CD14-positive monocyte (primary cell): Measurements from ENCODE around the gene PTPRN2. TPM values are rescaled to one million over a fixed set of nuclear protein-coding genes. Genes with fewer than 3 reads are reported as not detected.

Experiments used
- DNase-seq, 3 donors: peaks; one replicate each; pipeline ENCODE4 v3.0.0-alpha.2; 2011 to 2022
- H2AFZ ChIP-seq: 2 replicates; pipeline ENCODE4 v1.6.0; 2012; ENCODE audit warnings: mild to moderate bottlenecking, low read depth, low read length, inconsistent platforms; ENCODE audit not compliant: insufficient read depth, poor library complexity, severe bottlenecking
- H3K27ac ChIP-seq, 2 donors: 1 replicate in 1 of 2; 2 replicates in 1 of 2; pipeline ENCODE4 v1.5.1; 2012 to 2013; ENCODE audit warnings: low read length in 2 of 2, control low read depth in 1 of 2, inconsistent platforms in 1 of 2, low read depth in 1 of 2, mild to moderate bottlenecking in 1 of 2
- H3K27me3 ChIP-seq, 2 donors: one replicate each; pipeline versions ENCODE4 v1.6.0 to v1.6.1; 2011 to 2013; ENCODE audit warnings: low read length in 2 of 2; ENCODE audit not compliant: control insufficient read depth in 2 of 2, insufficient read depth in 2 of 2
- H3K36me3 ChIP-seq, 2 donors: replicated peaks in 1 of 2; 1 replicate in 1 of 2; 2 replicates in 1 of 2; pipeline versions ENCODE4 v1.5.1 to v1.6.1; 2012 to 2013; ENCODE audit warnings: low read length in 2 of 2, control low read depth in 1 of 2, inconsistent platforms in 1 of 2, mild to moderate bottlenecking in 1 of 2; ENCODE audit not compliant: insufficient read depth in 2 of 2, control insufficient read depth in 1 of 2
- H3K4me1 ChIP-seq, 2 donors: 1 replicate in 1 of 2; 2 replicates in 1 of 2; pipeline versions ENCODE4 v1.5.1 to v1.6.1; 2012 to 2013; ENCODE audit warnings: low read length in 2 of 2, control low read depth in 1 of 2, inconsistent platforms in 1 of 2, mild to moderate bottlenecking in 1 of 2, moderate library complexity in 1 of 2; ENCODE audit not compliant: insufficient read depth in 2 of 2, control insufficient read depth in 1 of 2
- H3K4me2 ChIP-seq: replicated peaks from 2 replicates; pipeline ENCODE3; 2012; ENCODE audit warnings: low read length, moderate library complexity, mild to moderate bottlenecking; ENCODE audit not compliant: poor library complexity, severe bottlenecking; ENCODE audit errors: extremely low read depth
- H3K4me3 ChIP-seq, 3 experiments: fragments of 200-600 bp in 1 of 3; sonication (generic) in 1 of 3; replicated peaks in 1 of 3; 1 replicate in 2 of 3; 2 replicates in 1 of 3; pipeline ENCODE4 v1.5.1; 2011 to 2013; ENCODE audit warnings: low read length in 3 of 3, mild to moderate bottlenecking in 3 of 3, control low read depth in 2 of 3, low read depth in 2 of 3, inconsistent platforms in 1 of 3, moderate library complexity in 1 of 3
- H3K79me2 ChIP-seq: 2 replicates; pipeline ENCODE4 v1.6.0; 2012; ENCODE audit warnings: mild to moderate bottlenecking, control low read depth, inconsistent platforms, low read length, moderate library complexity; ENCODE audit not compliant: insufficient read depth
- H3K9ac ChIP-seq: 2 replicates; pipeline ENCODE4 v1.6.0; 2017; ENCODE audit warnings: low read length, mild to moderate bottlenecking; ENCODE audit not compliant: insufficient read depth, poor library complexity, severe bottlenecking
- H3K9me3 ChIP-seq, 2 donors: replicated peaks in 1 of 2; 1 replicate in 1 of 2; 2 replicates in 1 of 2; pipeline versions ENCODE4 v1.5.1 to v1.6.1; 2012 to 2013; ENCODE audit warnings: low read length in 2 of 2, control low read depth in 1 of 2; ENCODE audit not compliant: control insufficient read depth in 1 of 2, insufficient read depth in 1 of 2
- H4K20me1 ChIP-seq: 2 replicates; pipeline ENCODE4 v1.6.0; 2012; ENCODE audit warnings: mild to moderate bottlenecking, low read length, control low read depth, moderate library complexity; ENCODE audit not compliant: insufficient read depth
- H3K27ac Mint-ChIP-seq, 7 donors: one replicate each; pipeline ENCODE4 v1.8.0; 2020; ENCODE audit warnings: mild to moderate bottlenecking in 7 of 7, mixed read lengths in 7 of 7, moderate library complexity in 6 of 7, inconsistent platforms in 2 of 7
- H3K27me3 Mint-ChIP-seq, 3 donors: one replicate each; pipeline ENCODE4 v1.8.0; 2021 to 2022; ENCODE audit warnings: low read depth in 3 of 3, mild to moderate bottlenecking in 3 of 3, mixed read lengths in 3 of 3, moderate library complexity in 3 of 3, inconsistent platforms in 1 of 3
- H3K36me3 Mint-ChIP-seq, 2 donors: one replicate each; pipeline ENCODE4 v1.8.0; 2020; ENCODE audit warnings: mixed read lengths in 2 of 2, inconsistent platforms in 1 of 2, mild to moderate bottlenecking in 1 of 2
- H3K4me1 Mint-ChIP-seq: one replicate; pipeline ENCODE4 v1.8.0; 2020; ENCODE audit warnings: mild to moderate bottlenecking, mixed read lengths
- H3K4me3 Mint-ChIP-seq, 2 donors: one replicate each; pipeline ENCODE4 v1.8.0; 2020; ENCODE audit warnings: mild to moderate bottlenecking in 2 of 2, mixed read lengths in 2 of 2, moderate library complexity in 1 of 2
- H3K9me3 Mint-ChIP-seq, 7 donors: one replicate each; pipeline ENCODE4 v1.8.0; 2020 to 2022; ENCODE audit warnings: mixed read lengths in 7 of 7, mild to moderate bottlenecking in 6 of 7, moderate library complexity in 6 of 7, inconsistent platforms in 2 of 7
- WGBS: methylation state at CpG from one replicate; pipeline ENCODE4 v1.1.5; 2013; ENCODE audit warnings: missing lambda C conversion rate; ENCODE audit not compliant: insufficient coverage; 5-methylcytosine and 5-hydroxymethylcytosine counted together
- intact Hi-C, 2 donors: fragments of 100-400 bp; cut with micrococcal nuclease; formaldehyde crosslinking; loops; one replicate each; pipeline versions ENCODE4 v1.15.0 to v1.15.1; 2023
- polyA plus RNA-seq, 3 donors: library from polyadenylated mRNA; depleted of rRNA in 1 of 3; unstranded in 2 of 3; stranded (reverse) in 1 of 3; fragments of 300-500 nt in 2 of 3; fragments of >200 nt in 1 of 3; fragmentation: Illumina TruSeq in 2 of 3; gene quantifications; 1 replicate in 2 of 3; 2 replicates in 1 of 3; pipeline ENCODE4 v1.2.3, GENCODE V29; 2012 to 2021
- TF ChIP-seq, protein P1 (sequence below): fragments of 200-600 bp; IDR thresholded peaks from one replicate; pipeline ENCODE4 v1.8.0; 2022; ENCODE audit warnings: antibody characterized with exemption, mild to moderate bottlenecking

Gene PTPRN2
- polyA plus RNA-seq, 3 donors = 0.25 to 1.4 (median 0.97) TPM

DNA sequence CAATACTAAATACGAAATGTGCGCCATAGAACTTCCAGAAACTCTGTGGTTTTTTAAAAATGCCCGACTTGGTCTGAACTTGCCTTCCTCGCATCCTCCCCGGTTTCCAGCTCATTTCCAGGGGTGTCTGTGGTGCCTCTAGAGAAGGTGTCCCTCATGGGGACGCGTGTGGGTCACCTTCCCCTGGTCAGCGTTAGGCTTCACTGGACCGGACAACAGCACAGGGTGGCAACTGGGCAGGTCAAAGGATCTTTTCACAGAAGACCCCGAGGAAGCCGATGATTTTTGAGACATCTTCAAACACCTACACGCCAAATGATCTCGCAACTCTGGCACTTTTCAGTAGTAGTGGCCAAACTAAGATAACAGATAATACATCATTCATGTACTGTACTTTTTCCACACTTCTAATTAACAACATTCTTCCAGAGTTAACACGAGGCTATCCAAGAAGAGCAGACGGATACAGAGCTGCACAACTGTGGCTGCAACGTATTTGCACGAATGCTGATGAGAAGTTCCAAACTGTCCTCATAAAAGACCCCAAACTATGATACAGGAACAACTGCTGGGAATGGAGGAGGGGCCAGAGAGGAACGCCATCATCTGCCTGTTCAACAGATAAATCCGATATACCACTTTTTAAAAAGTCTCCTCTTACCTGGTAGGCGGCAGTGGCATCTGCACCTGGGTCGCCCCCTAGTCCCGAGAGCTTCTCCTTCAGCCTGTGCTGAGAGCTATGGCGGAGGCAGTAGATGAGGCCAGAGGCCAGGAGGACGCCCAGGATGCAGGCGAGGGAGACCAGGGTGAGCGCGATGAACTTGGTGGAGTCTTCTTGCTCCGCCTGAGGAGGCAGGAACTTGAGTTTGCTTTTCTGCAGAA lies 905.3 kb downstream of the PTPRN2 start:
- Histone ChIP-seq H3K27ac (no peak overlapping the region), H3K4me1 (no peaks in the 10 kb centered on the region), H3K9ac (no peak overlapping the region), H3K4me3 (no peak overlapping the region), H3K4me2 (no peak overlapping the region), H3K79me2 (no peaks in the 10 kb centered on the region), H3K9me3 (peaks cover 0 to 22% of the 10 kb centered on the region in 2 donors), H3K27me3 (peaks cover 72 to 89% of the 10 kb centered on the region in 2 donors), H3K36me3 (no peaks in the 10 kb centered on the region), H4K20me1 (no peaks in the 10 kb centered on the region), H2AFZ (no peak overlapping the region)
- DNase-seq = no peak
- peaks cover 82 to 97% (median 85%) of the 10 kb centered on the region in 3 donors for H3K27me3 Mint-ChIP-seq
- 56% methylated on average over 21 of the region's 28 CpGs for WGBS
- H3K4me3 Mint-ChIP-seq = peak overlapping the region in 1 of 2 donors; percentile 70
- TF ChIP-seq, protein P1, sequence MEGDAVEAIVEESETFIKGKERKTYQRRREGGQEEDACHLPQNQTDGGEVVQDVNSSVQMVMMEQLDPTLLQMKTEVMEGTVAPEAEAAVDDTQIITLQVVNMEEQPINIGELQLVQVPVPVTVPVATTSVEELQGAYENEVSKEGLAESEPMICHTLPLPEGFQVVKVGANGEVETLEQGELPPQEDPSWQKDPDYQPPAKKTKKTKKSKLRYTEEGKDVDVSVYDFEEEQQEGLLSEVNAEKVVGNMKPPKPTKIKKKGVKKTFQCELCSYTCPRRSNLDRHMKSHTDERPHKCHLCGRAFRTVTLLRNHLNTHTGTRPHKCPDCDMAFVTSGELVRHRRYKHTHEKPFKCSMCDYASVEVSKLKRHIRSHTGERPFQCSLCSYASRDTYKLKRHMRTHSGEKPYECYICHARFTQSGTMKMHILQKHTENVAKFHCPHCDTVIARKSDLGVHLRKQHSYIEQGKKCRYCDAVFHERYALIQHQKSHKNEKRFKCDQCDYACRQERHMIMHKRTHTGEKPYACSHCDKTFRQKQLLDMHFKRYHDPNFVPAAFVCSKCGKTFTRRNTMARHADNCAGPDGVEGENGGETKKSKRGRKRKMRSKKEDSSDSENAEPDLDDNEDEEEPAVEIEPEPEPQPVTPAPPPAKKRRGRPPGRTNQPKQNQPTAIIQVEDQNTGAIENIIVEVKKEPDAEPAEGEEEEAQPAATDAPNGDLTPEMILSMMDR = no peak
- H3K27ac Mint-ChIP-seq = no peak overlapping the region
- H3K4me1 Mint-ChIP-seq = no peaks in the 10 kb centered on the region
- peaks cover 0 to 1% of the 10 kb centered on the region in 2 donors for H3K36me3 Mint-ChIP-seq
- intact Hi-C loops = no loop called here
- peaks cover 0 to 6% (median 3%) of the 10 kb centered on the region in 7 donors for H3K9me3 Mint-ChIP-seq

DNA sequence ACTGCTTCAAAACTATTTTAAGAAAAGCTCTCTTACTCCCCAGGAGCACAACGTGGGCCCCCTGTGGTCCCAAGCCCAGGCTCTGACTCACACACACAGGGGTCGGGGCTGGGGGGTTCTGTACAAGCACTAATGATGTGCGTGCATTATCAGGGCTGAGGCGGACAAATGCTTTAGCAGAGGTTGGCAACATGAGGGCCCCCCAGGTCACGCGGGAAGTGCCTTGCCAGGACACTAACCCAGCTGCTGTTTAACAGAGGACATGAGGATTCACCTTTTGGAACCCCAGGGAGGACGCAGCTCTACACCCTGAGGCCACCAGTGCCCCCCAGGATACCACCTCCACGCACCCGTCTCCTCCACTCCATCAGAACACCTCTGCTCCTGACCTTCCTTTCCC lies 908.0 kb downstream of the PTPRN2 start:
- Histone ChIP-seq H2AFZ (no peak overlapping the region), H3K27ac (no peak overlapping the region), H3K9ac (no peak overlapping the region), H3K27me3 (peaks cover 59 to 80% of the 10 kb centered on the region in 2 donors), H3K4me1 (no peaks in the 10 kb centered on the region), H4K20me1 (no peaks in the 10 kb centered on the region), H3K9me3 (peaks cover 0 to 22% of the 10 kb centered on the region in 2 donors), H3K4me3 (no peak overlapping the region), H3K4me2 (no peak overlapping the region), H3K36me3 (no peaks in the 10 kb centered on the region), H3K79me2 (no peaks in the 10 kb centered on the region)
- TF ChIP-seq, protein P1 = no peak
- Mint-ChIP-seq H3K4me3 (peak overlapping the region in 1 of 2 donors; percentile 69), H3K9me3 (peaks cover 0 to 6% (median 4%) of the 10 kb centered on the region in 7 donors), H3K4me1 (no peaks in the 10 kb centered on the region), H3K36me3 (peaks cover 0 to 1% of the 10 kb centered on the region in 2 donors), H3K27me3 (peaks cover 71 to 82% (median 78%) of the 10 kb centered on the region in 3 donors), H3K27ac (no peak overlapping the region)
- no peak for DNase-seq
- WGBS = 67% methylated on average over 5 of the region's 9 CpGs
- intact Hi-C loops = no loop called here
